ENCODE data around the gene LRRC41. TPM values are rescaled to one million over a fixed set of nuclear protein-coding genes. Genes with fewer than 3 reads are reported as not detected.

LRRC41 gene
- total RNA-seq, 5 donors from 2014 or later (not counting 1 experiment from before 2014, with no cell fraction given) = 31.4 to 35.3 (median 34.6) TPM

- H3K36me3 ChIP-seq (ENCODE audit: control insufficient read depth in 2 of 2, extremely low read depth in 1 of 2, insufficient read depth in 1 of 2, low read length in 1 of 2) = peaks cover 0 to 34% of the 10 kb centered on the region in 2 donors
- Mint-ChIP-seq H3K27me3 (no peaks in the 10 kb centered on the region), H3K27ac (peak overlapping the region; percentile 9 to 59), H3K36me3 (peaks cover 27% of the 10 kb centered on the region), H3K4me3 (no peak overlapping the region), H3K9me3 (no peaks in the 10 kb centered on the region), H3K4me1 (peaks cover 52 to 59% (median 53%) of the 10 kb centered on the region in 3 donors)
- H3K27me3 ChIP-seq (replicated peaks in 1 of 2; ENCODE audit: control insufficient read depth in 2 of 2, extremely low read depth in 1 of 2, insufficient read depth in 2 of 2, low read length in 1 of 2) = no peaks in the 10 kb centered on the region
- no peak overlapping the region for H3K4me3 ChIP-seq (ENCODE audit: control insufficient read depth in 1 of 2, extremely low read depth in 1 of 2, low read length in 1 of 2)
- H3K27ac ChIP-seq (ENCODE audit: low read length) = no peak overlapping the region
- H3K4me1 ChIP-seq (ENCODE audit: control insufficient read depth in 1 of 2, extremely low read depth in 1 of 2, insufficient read depth in 2 of 2, low read length in 2 of 2) = peaks cover 2 to 27% of the 10 kb centered on the region in 2 experiments
- DNase-seq (no peak), ATAC-seq (replicated peaks in 1 of 4) (no peak)
- no peaks in the 10 kb centered on the region for H3K9me3 ChIP-seq
- POLR2A ChIA-PET = no interaction called here
- CTCF ChIA-PET = no interaction called here
- 86% methylated on average over 3 of the region's 4 CpGs for WGBS (ENCODE audit: insufficient coverage)
These were observed 39.9 kb upstream of the LRRC41 start for GRCh38 chr1:46343351-46343695.

- Mint-ChIP-seq H3K27ac (peak overlapping the region; percentile 9 to 98), H3K9me3 (no peaks in the 10 kb centered on the region), H3K27me3 (no peaks in the 10 kb centered on the region), H3K36me3 (peaks cover 22% of the 10 kb centered on the region), H3K4me1 (peaks cover 47 to 54% (median 48%) of the 10 kb centered on the region in 3 donors), H3K4me3 (peak overlapping the region; percentile 93 to 100 (median 99))
- Histone ChIP-seq H3K27me3 (replicated peaks in 1 of 2; ENCODE audit: control insufficient read depth in 2 of 2, extremely low read depth in 1 of 2, insufficient read depth in 2 of 2, low read length in 1 of 2) (no peaks in the 10 kb centered on the region), H3K9me3 (no peaks in the 10 kb centered on the region), H3K36me3 (ENCODE audit: control insufficient read depth in 2 of 2, extremely low read depth in 1 of 2, insufficient read depth in 1 of 2, low read length in 1 of 2) (peaks cover 0 to 34% of the 10 kb centered on the region in 2 donors), H3K4me3 (ENCODE audit: control insufficient read depth in 1 of 2, extremely low read depth in 1 of 2, low read length in 1 of 2) (no peak overlapping the region), H3K27ac (ENCODE audit: low read length) (peak overlapping the region; percentile 98), H3K4me1 (ENCODE audit: control insufficient read depth in 1 of 2, extremely low read depth in 1 of 2, insufficient read depth in 2 of 2, low read length in 2 of 2) (peaks cover 2 to 27% of the 10 kb centered on the region in 2 experiments)
- no peak for ATAC-seq (replicated peaks in 1 of 4)
- CTCF ChIA-PET = interaction anchor here (0.5 to 1.6 kb wide), 3 partner anchors 39 to 96 kb away, joined by 3 to 6 read pairs (median 6); partner anchors contain the start of genes LRRC41 (in 1 of the 2) and UQCRH (in 1 of the 2)
- DNase-seq = no peak
- POLR2A ChIA-PET = no interaction called here
- WGBS (ENCODE audit: insufficient coverage) = 88% methylated on average over 7 of the region's 8 CpGs
These were observed 39.4 kb upstream of the LRRC41 start for GRCh38 chr1:46342677-46343350.

GRCh38 chr1:46342084-46342656 is 38.8 kb upstream of the LRRC41 start:
- Mint-ChIP-seq H3K27me3 (no peaks in the 10 kb centered on the region), H3K27ac (peak overlapping the region; percentile 98 to 99), H3K4me1 (peaks cover 44 to 51% (median 44%) of the 10 kb centered on the region in 3 donors), H3K9me3 (no peaks in the 10 kb centered on the region), H3K4me3 (peak overlapping the region; percentile 93 to 100 (median 99)), H3K36me3 (peaks cover 22% of the 10 kb centered on the region)
- no peaks in the 10 kb centered on the region for H3K9me3 ChIP-seq
- WGBS (ENCODE audit: insufficient coverage) = 98% methylated on average over 6 of the region's 6 CpGs
- DNase-seq (peak in 6 of 35 experiments; percentile 4 to 45 (median 22)), ATAC-seq (replicated peaks in 1 of 4) (no peak)
- no peaks in the 10 kb centered on the region for H3K27me3 ChIP-seq (replicated peaks in 1 of 2; ENCODE audit: control insufficient read depth in 2 of 2, extremely low read depth in 1 of 2, insufficient read depth in 2 of 2, low read length in 1 of 2)
- H3K4me3 ChIP-seq (ENCODE audit: control insufficient read depth in 1 of 2, extremely low read depth in 1 of 2, low read length in 1 of 2) = no peak overlapping the region
- peak overlapping the region; percentile 98 for H3K27ac ChIP-seq (ENCODE audit: low read length)
- H3K36me3 ChIP-seq (ENCODE audit: control insufficient read depth in 2 of 2, extremely low read depth in 1 of 2, insufficient read depth in 1 of 2, low read length in 1 of 2) = peaks cover 0 to 30% of the 10 kb centered on the region in 2 donors
- CTCF ChIA-PET = interaction anchor here (0.5 to 1.6 kb wide), 3 partner anchors 39 to 95 kb away, joined by 3 to 6 read pairs (median 4); partner anchors contain the start of genes LRRC41 (in 1 of the 2) and UQCRH (in 1 of the 2)
- POLR2A ChIA-PET = no interaction called here
- H3K4me1 ChIP-seq (ENCODE audit: control insufficient read depth in 1 of 2, extremely low read depth in 1 of 2, insufficient read depth in 2 of 2, low read length in 2 of 2) = peaks cover 2 to 27% of the 10 kb centered on the region in 2 experiments

- Mint-ChIP-seq H3K4me1 (peaks cover 42 to 51% (median 44%) of the 10 kb centered on the region in 3 donors), H3K36me3 (peaks cover 19% of the 10 kb centered on the region), H3K4me3 (peak overlapping the region; percentile 93 to 100 (median 99)), H3K27me3 (no peaks in the 10 kb centered on the region), H3K27ac (peak overlapping the region; percentile 98 to 99), H3K9me3 (no peaks in the 10 kb centered on the region)
- DNase-seq (peak in 3 of 35 experiments; percentile 8 to 25 (median 13)), ATAC-seq (replicated peaks in 1 of 4) (no peak)
- Histone ChIP-seq H3K9me3 (no peaks in the 10 kb centered on the region), H3K27ac (ENCODE audit: low read length) (peak overlapping the region; percentile 98), H3K4me3 (ENCODE audit: control insufficient read depth in 1 of 2, extremely low read depth in 1 of 2, low read length in 1 of 2) (peak overlapping the region; percentile 61 to 90), H3K4me1 (ENCODE audit: control insufficient read depth in 1 of 2, extremely low read depth in 1 of 2, insufficient read depth in 2 of 2, low read length in 2 of 2) (peaks cover 2 to 27% of the 10 kb centered on the region in 2 experiments), H3K36me3 (ENCODE audit: control insufficient read depth in 2 of 2, extremely low read depth in 1 of 2, insufficient read depth in 1 of 2, low read length in 1 of 2) (peaks cover 0 to 23% of the 10 kb centered on the region in 2 donors), H3K27me3 (replicated peaks in 1 of 2; ENCODE audit: control insufficient read depth in 2 of 2, extremely low read depth in 1 of 2, insufficient read depth in 2 of 2, low read length in 1 of 2) (no peaks in the 10 kb centered on the region)
- WGBS (ENCODE audit: insufficient coverage) = 83% methylated on average over 31 of the region's 31 CpGs
- ChIA-PET CTCF (interaction anchor here (0.5 to 1.8 kb wide), 6 partner anchors 38 to 390 kb away, joined by 3 to 9 read pairs (median 4); partner anchors contain the start of genes LRRC41 (in 1 of the 2), RAD54L (in 1 of the 2) and UQCRH (in 1 of the 2)), POLR2A (interaction anchor here in 1 of 2 donors (0.5 to 0.8 kb wide), 2 partner anchors 38 to 94 kb away, joined by 3 to 4 read pairs; partner anchors contain the start of genes LRRC41, RAD54L and UQCRH)
These were observed 38.0 kb upstream of the LRRC41 start for GRCh38 chr1:46341222-46342083.

GRCh38 chr1:46340404-46341221 is 37.2 kb upstream of the LRRC41 start, which contains the start of gene NSUN4:
Gene NSUN4, plus strand, starts transcription at chr1:46340807. Its CDS starts 20 bp downstream, at chr1:46340827.
- Histone ChIP-seq H3K27ac (ENCODE audit: low read length) (peak within 1 kb of the TSS; percentile 98), H3K4me1 (ENCODE audit: control insufficient read depth in 1 of 2, extremely low read depth in 1 of 2, insufficient read depth in 2 of 2, low read length in 2 of 2) (peaks cover 2 to 27% of the 10 kb centered on the region in 2 experiments), H3K4me3 (ENCODE audit: control insufficient read depth in 1 of 2, extremely low read depth in 1 of 2, low read length in 1 of 2) (peak within 1 kb of the TSS; percentile 61 to 90), H3K27me3 (replicated peaks in 1 of 2; ENCODE audit: control insufficient read depth in 2 of 2, extremely low read depth in 1 of 2, insufficient read depth in 2 of 2, low read length in 1 of 2) (no peaks in the 10 kb centered on the region), H3K9me3 (no peaks in the 10 kb centered on the region), H3K36me3 (ENCODE audit: control insufficient read depth in 2 of 2, extremely low read depth in 1 of 2, insufficient read depth in 1 of 2, low read length in 1 of 2) (peaks cover 0 to 23% of the 10 kb centered on the region in 2 donors)
- Mint-ChIP-seq H3K4me3 (peak within 1 kb of the TSS; percentile 93 to 100 (median 99)), H3K4me1 (peaks cover 42 to 51% (median 44%) of the 10 kb centered on the region in 3 donors), H3K9me3 (no peaks in the 10 kb centered on the region), H3K27me3 (no peaks in the 10 kb centered on the region), H3K27ac (peak within 1 kb of the TSS; percentile 98 to 99), H3K36me3 (peaks cover 19% of the 10 kb centered on the region)
- peak; percentile 62 to 93 (median 84) for DNase-seq
- ChIA-PET CTCF (interaction anchor here (0.6 to 1.8 kb wide), 9 partner anchors 8 to 391 kb away, joined by 3 to 9 read pairs (median 3); partner anchors contain the start of gene RAD54L (in 1 of the 2)), POLR2A (interaction anchor here (0.6 to 1.8 kb wide), 4 partner anchors 37 to 1706 kb away, joined by 4 to 7 read pairs (median 4); partner anchors contain the start of genes LRRC41 (in 2 of the 2) and UQCRH (in 2 of the 2))
- WGBS (ENCODE audit: insufficient coverage) = 2% methylated on average over 43 of the region's 53 CpGs
- ATAC-seq (replicated peaks in 1 of 4) = peak; percentile 86 to 95 (median 94)

Data from T-cell (primary cell).